ENCODE measurements around the gene ME3.

DNA sequence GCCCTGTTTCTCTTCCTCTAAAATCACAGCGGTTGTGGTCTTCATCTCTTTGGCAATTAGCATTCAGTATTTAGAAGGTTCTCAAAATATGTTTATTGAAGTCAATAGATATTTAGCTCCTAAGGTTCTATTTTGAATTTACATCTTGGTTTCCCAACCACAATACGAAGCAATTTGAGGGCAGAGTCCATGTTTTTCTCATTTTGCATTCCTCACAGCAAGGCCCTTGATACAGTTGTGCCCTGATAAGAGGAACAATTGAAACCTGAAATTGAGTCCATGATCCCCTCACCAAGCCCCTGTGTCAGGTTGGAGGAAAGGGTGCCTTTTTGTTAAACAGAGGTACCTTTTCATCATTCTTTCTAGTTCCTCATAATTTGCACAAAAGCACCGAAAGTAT, 166.2 kb downstream of the ME3 start:
- TF ChIP-seq, protein P1, sequence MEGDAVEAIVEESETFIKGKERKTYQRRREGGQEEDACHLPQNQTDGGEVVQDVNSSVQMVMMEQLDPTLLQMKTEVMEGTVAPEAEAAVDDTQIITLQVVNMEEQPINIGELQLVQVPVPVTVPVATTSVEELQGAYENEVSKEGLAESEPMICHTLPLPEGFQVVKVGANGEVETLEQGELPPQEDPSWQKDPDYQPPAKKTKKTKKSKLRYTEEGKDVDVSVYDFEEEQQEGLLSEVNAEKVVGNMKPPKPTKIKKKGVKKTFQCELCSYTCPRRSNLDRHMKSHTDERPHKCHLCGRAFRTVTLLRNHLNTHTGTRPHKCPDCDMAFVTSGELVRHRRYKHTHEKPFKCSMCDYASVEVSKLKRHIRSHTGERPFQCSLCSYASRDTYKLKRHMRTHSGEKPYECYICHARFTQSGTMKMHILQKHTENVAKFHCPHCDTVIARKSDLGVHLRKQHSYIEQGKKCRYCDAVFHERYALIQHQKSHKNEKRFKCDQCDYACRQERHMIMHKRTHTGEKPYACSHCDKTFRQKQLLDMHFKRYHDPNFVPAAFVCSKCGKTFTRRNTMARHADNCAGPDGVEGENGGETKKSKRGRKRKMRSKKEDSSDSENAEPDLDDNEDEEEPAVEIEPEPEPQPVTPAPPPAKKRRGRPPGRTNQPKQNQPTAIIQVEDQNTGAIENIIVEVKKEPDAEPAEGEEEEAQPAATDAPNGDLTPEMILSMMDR (IDR thresholded peaks at IDR 0.05), result no peak
- TF ChIP-seq POLR2A (IDR thresholded peaks at IDR 0.05), result no peak
- TF ChIP-seq EP300 (IDR thresholded peaks at IDR 0.05), result no peak
